Measurements from ENCODE around the gene MYOF. TPM values are rescaled to one million over a fixed set of nuclear protein-coding genes. Genes with fewer than 3 reads are reported as not detected.
A peak's percentile ranks its signal among the peaks of the same experiment; 100 is the strongest.

MYOF gene
- total and polyA plus RNA-seq, 2 of the 8 experiments (the other 6 are each of a cell fraction or from before 2014, with no cell fraction given): 0.98 to 2.3 TPM

DNA sequence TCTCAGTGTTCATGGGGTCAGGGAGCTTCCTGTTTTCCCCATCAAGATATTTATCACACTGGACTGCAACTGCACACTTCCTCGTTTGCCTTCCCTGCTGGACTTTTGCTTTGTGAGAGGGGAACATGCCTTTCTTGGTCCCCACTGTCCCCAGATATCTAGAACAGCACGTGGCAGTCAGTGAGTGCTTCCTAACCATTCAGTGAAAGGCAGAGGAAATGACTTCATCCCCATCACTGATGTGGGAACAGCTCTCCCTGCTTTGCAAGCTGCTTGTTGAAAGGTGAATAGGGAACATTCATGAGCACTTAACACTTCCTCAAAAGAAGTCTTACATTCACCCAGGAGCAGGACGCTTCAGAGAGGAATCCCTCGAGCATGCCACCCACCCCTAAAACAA is 135.4 kb downstream of the MYOF start:
- Histone ChIP-seq H2AK5ac (ENCODE audit: low read depth, low read length) (peak overlapping the region; percentile 67; the same call in 1 of the 2 replicates), H3K23ac (ENCODE audit: insufficient read length) (no peak overlapping the region), H3K14ac (ENCODE audit: insufficient read length) (no peak overlapping the region), H3K4me3 (ENCODE audit: extremely low read depth in 1 of 4, insufficient read depth in 2 of 4, low read depth in 3 of 4, low read length in 4 of 4) (no peak overlapping the region), H3K4me2 (ENCODE audit: insufficient read depth in 1 of 2, low read depth in 2 of 2, low read length in 2 of 2) (no peak overlapping the region), H4K8ac (ENCODE audit: extremely low read depth, insufficient read depth, low read length) (no peak overlapping the region), H2BK15ac (ENCODE audit: low read length) (peak overlapping the region; percentile 7; the same call in 1 of the 2 replicates), H3K9ac (replicated peaks in 1 of 4; ENCODE audit: extremely low read depth in 1 of 4, low read depth in 3 of 4, low read length in 3 of 4) (no peak overlapping the region), H3K36me3 (ENCODE audit: control insufficient read depth in 2 of 4, insufficient read depth in 4 of 4, low read length in 3 of 4) (no peaks in the 10 kb centered on the region), H2BK20ac (ENCODE audit: low read length) (no peak overlapping the region), H2AFZ (ENCODE audit: low read length) (0 out of 2 replicates have a peak overlapping the region, but pooled peaks have one; percentile 29), H3K23me2 (ENCODE audit: low read depth, low read length) (no peaks in the 10 kb centered on the region; the same call in 1 of the 2 replicates), H2BK12ac (ENCODE audit: low read depth, low read length) (no peak overlapping the region), H4K5ac (ENCODE audit: insufficient read length, low read depth, low read length) (no peak overlapping the region), H3K79me1 (ENCODE audit: low read depth, low read length) (no peaks in the 10 kb centered on the region), H4K91ac (replicated peaks; ENCODE audit: insufficient read length, low read length) (peak overlapping the region; percentile 20), H2BK5ac (ENCODE audit: low read depth, low read length) (no peak overlapping the region), H3K79me2 (ENCODE audit: control insufficient read depth in 1 of 2, insufficient read depth in 2 of 2, low read length in 2 of 2) (no peaks in the 10 kb centered on the region), H3K18ac (ENCODE audit: extremely low read depth, low read length) (no peak overlapping the region), H3K9me3 (ENCODE audit: insufficient read depth in 2 of 2, low read depth in 1 of 2, low read length in 1 of 2) (no peaks in the 10 kb centered on the region), H3K27ac (ENCODE audit: low read depth, low read length) (no peak overlapping the region), H3K4me1 (replicated peaks in 1 of 4; ENCODE audit: control insufficient read depth in 3 of 4, insufficient read depth in 4 of 4, low read length in 3 of 4) (peaks cover 0 to 2% (median 0%) of the 10 kb centered on the region in 4 experiments; a peak in 1 of 7 replicates), H3K56ac (replicated peaks; ENCODE audit: insufficient read length, low read depth, low read length) (no peak overlapping the region), H3K27me3 (replicated peaks in 1 of 4; ENCODE audit: control insufficient read depth in 3 of 4, extremely low read depth in 1 of 4, insufficient read depth in 3 of 4, low read length in 3 of 4) (no peaks in the 10 kb centered on the region; a peak in 1 of 7 replicates), H4K20me1 (replicated peaks in 1 of 2; ENCODE audit: control insufficient read depth in 1 of 2, insufficient read depth in 2 of 2, low read length in 2 of 2) (no peaks in the 10 kb centered on the region), H2BK120ac (replicated peaks; ENCODE audit: low read depth, low read length) (no peak overlapping the region), H3K4ac (replicated peaks; ENCODE audit: insufficient read length, low read depth, low read length) (no peak overlapping the region)
- 69% methylated on average over 4 of the region's 4 CpGs; no CpG with 5 or more reads in 1 of the 2 experiments for WGBS, 2 experiments (ENCODE audit: extremely low coverage in 1 of 2, insufficient coverage in 1 of 2, insufficient read length in 1 of 2, insufficient replicate concordance in 2 of 2, low coverage in 1 of 2, low lambda C conversion rate in 2 of 2, missing lambda C conversion rate in 1 of 2)
- FAIRE-seq: no peak
- 0 out of 2 replicates have a peak, but pooled peaks have one; percentile 17 for TF ChIP-seq MAX (IDR thresholded peaks at IDR 0.05)
- no peak for TF ChIP-seq POU5F1 (IDR thresholded peaks at IDR 0.05; ENCODE audit: low read depth, low read length)
- ChIA-PET CTCF (ENCODE audit: partially characterized antibody) (interaction anchor here (0.8 to 16.9 kb wide), 6 partner anchors 11 to 306 kb away, joined by 3 to 363 read pairs (median 5); partner anchors contain the start of gene CYP26A1), POLR2A (ENCODE audit: partially characterized antibody) (no interaction called here)
- DNase-seq (ENCODE audit: low read depth in 1 of 2, low spot score in 2 of 2): peak in 1 of 2 experiments; percentile 15
